GM21717 (cell line): ENCODE data around the gene PRRC2C.

Experiments
- ATAC-seq: cut with Tn5 transposase; IDR thresholded peaks from one replicate; pipeline ENCODE4 v1.9.1; 2021; ENCODE audit warnings: mild to moderate bottlenecking, moderate library complexity; ENCODE audit not compliant: unreplicated experiment

The PRRC2C gene

DNA sequence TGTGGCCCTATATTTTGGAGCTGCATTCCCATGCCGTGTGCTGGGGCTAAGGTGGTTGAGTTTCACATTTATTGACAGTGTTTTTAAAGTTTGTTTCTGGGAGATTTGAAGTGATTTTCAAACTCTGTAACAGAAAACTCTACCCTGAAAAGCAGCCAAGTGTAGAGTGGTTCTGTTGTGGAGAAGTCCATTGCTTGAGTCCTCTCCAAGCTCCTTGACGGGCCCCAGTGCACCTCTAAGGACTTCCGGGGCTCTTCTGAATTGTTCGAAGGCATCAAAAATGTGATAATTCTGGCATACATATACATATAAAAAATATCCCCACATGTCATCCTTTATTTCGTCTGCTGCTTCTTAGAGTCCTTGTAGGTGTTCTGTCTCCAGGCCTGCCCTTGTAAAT lies 141.7 kb downstream of the PRRC2C start:
- ATAC-seq: no peak

DNA sequence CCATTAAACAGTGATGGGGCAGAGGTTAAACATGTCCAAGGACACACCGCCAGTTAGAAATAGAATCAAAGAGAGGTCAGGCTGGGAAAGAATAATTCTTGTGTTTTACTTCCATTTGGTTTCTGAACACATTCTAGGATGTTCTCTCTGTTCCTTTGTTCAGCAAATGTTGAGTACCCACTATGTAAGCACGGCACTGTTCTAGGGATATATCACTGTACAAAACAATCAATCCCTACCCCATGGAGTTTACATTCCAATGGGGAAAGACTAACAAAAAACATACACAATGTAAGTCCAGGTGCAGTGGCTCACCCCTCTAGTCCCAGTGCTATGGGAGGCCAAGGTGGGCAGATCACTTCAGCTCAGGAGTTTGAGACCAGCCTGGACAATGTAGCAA lies 142.9 kb downstream of the PRRC2C start:
- ATAC-seq: no peak

DNA sequence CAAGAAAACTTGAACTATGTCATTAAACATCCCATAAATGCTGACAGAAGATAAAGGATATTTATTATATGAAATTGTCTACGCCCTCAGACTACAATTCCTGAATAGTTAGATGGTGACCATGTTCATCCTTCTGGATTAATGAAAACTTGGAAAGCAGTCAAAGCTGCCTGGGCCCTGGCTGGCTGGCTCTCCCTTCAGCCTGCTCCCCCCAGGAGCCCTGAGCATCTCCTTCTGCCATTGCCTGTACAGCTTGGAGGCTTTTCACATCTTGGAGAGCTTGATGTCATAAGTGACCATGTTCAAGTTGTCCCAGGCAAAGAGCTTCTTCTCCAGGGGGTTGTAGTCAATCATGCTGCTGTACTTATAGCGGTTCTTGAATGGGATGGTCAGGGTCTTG lies 150.3 kb downstream of the PRRC2C start:
- ATAC-seq: no peak

DNA sequence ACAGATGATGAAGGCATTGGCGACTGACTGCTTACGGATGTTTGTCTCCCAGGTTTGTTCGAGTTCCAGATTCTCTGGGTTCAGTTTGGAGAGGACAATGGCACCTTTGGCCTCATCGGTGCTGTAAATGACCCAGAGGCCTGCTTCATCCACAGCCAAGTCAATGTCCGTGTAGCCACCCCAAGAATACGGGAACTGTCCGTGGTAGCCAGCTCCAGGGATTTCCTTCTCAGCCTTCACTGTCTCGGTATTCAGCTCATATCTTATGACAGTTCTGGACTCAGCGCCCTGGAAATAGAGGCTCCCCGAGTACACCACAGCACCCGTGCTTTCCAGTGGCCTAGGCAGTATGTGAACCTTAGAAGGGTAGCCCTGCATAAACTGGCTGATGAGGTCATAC lies 150.8 kb downstream of the PRRC2C start:
- no peak for ATAC-seq

DNA sequence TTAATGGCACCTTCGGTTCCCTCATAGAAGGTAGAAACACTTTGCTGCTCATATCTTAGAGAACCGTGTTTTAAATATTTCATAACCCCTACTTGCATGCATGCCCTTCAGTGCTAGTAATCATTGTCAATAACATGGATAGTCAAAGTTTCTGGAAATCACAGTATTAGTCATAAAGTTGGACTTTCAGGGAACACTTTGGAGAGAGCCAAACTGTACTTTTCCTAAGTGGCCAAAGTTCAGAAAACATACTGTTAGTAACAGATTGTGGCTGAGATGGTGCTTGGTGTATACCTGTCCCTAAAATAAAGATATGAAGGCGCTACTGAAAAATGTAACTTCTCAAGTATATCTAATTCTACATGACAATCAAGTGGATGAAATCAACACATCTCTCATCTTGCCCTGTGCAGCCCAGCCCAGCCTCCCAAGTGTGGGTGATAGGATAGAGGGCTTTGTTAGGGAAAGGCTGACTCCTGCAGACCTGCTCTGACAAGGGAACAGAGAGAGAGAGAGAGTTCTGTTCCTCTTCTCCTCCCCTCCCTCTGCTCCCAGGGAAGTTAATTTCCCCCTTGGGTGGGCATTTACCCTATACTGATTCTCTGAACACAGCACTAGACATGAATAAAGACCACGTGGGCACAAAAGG lies 152.7 kb downstream of the PRRC2C start:
- ATAC-seq: no peak

DNA sequence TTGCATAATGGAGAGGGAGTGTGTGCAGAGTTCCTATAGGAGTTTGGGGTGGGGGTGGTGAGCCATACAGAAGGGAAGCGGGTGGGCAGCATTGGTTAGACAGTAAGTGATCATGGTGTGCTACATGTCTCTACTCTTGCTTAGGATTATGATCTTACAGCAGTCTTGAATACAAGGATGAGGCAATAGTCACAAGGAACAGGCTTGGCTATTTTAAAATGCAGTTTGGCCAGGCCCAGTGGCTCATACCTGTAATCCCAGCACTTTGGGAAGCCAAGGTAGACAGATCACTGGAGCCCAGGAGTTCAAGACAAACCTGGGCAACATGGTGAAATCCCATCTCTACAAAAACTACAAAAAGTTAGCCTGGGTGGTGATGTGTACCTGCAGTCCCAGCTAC lies 154.9 kb downstream of the PRRC2C start:
- no peak for ATAC-seq

DNA sequence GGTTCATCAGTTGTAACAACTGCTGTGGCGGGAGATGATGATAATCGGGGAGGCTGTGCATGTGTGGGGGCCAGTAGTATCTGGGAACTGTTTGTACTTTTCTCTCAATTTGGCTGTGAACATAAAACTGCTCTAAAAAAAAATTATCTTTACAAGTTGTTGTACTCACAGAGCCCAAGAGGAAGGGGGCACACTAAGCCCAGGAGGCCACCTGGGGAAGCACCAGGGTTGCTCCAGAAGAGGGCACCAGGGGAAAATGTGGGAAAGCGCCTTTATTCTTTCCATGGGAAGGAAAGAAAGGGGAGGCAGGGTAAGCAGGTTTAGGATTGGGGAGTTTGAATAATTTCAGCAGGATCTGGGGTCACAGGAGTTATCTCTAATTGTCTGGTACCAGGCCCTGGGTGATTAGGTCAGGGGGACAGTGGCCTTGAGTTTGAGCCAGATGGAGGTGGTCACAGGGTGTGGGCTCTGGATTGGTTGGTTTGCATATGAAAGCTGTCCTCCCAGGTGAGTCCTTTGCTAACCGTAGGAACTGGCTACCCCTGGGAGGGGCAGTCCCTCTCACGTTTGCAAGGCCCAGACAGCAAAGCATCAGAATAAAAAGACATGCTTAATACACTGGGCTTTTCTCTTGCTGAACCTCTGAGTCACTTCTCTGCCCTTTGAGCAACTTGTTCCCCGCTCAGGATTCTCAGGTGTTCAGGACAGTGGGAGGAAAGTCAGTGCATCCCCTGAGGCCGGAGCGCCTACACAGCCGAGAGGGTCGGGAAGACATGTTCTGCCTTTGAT lies 155.9 kb downstream of the PRRC2C start:
- ATAC-seq: no peak

DNA sequence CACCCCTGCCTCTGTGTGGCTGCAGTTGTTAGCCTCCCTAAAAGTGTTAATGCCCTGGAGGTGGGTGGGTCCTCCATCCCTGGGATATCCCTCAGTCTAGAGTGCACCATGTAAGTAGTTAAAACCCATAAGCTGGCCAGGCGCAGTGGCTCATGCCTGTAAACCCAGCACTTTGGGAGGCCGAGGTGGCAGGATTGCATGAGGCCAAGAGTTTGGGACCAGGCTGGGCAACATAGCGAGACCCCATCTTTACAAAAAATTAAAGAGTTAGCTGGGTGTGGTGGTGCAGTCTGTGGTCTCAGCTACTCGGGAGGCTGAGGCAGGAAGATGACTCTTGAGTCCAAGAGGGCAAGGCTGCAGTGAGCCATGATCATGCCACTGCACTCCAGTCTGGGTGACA lies 156.9 kb downstream of the PRRC2C start:
- no peak for ATAC-seq
